ENCODE results near the gene AGT.

AGT gene

DNA sequence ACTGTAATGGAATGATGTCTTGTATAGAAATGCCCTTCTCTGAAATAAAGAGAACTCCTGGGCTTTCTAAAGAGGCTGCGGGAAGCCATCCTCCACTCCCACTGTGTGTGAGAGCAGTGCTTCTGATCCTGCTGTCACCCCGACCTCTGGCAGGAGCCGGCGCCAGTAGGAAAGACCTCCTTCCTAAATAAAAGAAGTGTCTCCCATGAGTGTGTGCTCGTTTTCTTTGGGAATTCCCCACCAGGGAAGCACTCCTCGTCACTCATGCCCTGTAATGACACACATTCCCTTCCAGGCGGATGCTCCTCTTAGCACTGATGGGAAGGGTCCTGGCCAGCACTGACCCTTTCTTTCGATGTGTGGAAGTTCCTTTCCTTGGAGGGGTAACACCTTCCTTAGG, 20.1 kb downstream of the AGT start:
- TF ChIP-seq, protein P1, sequence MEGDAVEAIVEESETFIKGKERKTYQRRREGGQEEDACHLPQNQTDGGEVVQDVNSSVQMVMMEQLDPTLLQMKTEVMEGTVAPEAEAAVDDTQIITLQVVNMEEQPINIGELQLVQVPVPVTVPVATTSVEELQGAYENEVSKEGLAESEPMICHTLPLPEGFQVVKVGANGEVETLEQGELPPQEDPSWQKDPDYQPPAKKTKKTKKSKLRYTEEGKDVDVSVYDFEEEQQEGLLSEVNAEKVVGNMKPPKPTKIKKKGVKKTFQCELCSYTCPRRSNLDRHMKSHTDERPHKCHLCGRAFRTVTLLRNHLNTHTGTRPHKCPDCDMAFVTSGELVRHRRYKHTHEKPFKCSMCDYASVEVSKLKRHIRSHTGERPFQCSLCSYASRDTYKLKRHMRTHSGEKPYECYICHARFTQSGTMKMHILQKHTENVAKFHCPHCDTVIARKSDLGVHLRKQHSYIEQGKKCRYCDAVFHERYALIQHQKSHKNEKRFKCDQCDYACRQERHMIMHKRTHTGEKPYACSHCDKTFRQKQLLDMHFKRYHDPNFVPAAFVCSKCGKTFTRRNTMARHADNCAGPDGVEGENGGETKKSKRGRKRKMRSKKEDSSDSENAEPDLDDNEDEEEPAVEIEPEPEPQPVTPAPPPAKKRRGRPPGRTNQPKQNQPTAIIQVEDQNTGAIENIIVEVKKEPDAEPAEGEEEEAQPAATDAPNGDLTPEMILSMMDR (IDR thresholded peaks at IDR 0.05; ENCODE audit: low read depth, low read length), result no peak
- no peak for DNase-seq (ENCODE audit: low read depth in 2 of 2)
- no peak overlapping the region for H3K4me3 ChIP-seq (replicated peaks in 1 of 2; ENCODE audit: low read depth in 2 of 2, low read length in 2 of 2)

DNA sequence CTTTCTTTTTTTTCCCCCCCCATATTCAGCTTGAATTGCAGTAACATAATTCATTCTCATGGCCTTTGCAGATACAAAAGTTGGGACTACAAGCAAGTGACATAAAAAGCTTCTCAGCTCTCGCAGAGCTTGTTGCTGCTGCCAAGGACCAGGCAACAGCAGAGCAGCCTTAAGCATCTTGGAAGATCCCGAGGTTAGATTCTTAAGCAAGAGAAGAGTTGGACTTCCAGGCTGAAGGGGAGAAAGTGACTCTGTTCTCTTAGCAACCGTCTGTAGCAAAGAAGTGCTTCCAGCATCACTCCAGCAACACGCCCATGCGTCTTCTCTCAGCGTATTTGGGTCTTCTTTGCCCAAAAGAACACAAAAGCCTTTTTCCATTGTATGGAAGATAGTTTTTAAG, 20.7 kb downstream of the AGT start:
- TF ChIP-seq, protein P1 (IDR thresholded peaks at IDR 0.05; ENCODE audit: low read depth, low read length), result no peak
- no peak for DNase-seq (ENCODE audit: low read depth in 2 of 2)
- no peak overlapping the region for H3K4me3 ChIP-seq (replicated peaks in 1 of 2; ENCODE audit: low read depth in 2 of 2, low read length in 2 of 2)

DNA sequence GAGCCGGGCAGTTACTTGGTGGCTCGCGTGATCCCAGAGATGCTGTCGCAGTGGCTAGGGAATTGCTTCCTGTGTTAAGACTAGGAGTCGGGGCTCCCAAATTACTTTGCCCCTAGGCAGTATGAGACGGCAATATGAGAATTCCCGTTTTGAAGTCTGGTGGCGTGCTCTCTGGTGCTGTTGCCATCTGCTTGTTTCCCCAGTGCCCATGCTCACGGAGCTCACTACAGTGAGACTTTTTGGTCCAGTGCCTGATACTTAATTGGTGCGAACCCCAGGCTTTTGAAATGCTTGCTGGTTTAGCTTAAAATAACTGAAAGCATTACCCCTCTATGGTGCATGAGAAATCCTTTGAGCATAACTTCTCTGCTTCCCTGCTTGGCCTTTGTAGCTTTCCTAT, 22.3 kb downstream of the AGT start:
- H3K4me3 ChIP-seq (replicated peaks in 1 of 2; ENCODE audit: low read depth in 2 of 2, low read length in 2 of 2), result no peak overlapping the region
- TF ChIP-seq, protein P1 (IDR thresholded peaks at IDR 0.05; ENCODE audit: low read depth, low read length), result no peak
- DNase-seq (ENCODE audit: low read depth in 2 of 2), result no peak

DNA sequence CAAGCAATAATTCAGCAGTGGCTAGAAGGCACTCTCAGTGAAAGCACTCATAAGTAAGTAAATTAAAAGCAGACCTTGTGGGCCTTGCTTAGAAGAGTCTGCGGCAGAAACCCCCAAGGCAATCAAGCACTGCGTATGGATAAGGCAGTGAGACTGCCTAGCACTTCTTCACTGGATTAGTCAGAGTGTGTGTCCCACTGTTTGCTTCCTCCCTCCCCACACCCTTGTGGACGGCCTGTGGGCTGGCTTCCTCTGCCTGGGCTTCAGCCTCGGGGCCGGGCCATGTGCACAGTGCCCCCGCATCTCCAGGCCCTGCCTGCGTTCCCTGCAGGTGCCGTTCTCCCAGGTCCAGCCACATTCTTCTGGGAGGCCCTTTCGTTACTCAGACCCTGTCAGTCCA, 23.8 kb downstream of the AGT start:
- DNase-seq (ENCODE audit: low read depth in 2 of 2), result no peak
- TF ChIP-seq, protein P1 (IDR thresholded peaks at IDR 0.05; ENCODE audit: low read depth, low read length), result no peak
- no peak overlapping the region for H3K4me3 ChIP-seq (replicated peaks in 1 of 2; ENCODE audit: low read depth in 2 of 2, low read length in 2 of 2)

DNA sequence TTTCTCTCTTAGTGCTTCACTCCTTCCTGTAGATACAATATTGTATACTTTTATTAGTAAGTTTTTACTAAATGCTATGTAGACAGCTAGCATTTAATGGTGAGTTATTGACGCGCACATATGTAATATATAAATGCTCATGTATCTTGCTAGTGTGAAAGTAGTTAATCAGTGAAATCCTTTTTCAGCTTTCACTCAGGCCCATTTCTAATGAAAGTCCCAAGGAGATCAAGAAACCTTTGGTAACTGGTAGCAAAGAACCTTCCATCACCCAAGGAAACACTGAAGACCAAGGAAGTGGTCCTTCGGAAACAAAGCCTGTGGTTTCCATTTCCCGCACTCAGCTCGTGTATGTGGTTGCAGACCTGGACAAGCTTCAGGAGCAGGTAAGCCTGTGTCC, 27.2 kb downstream of the AGT start:
- TF ChIP-seq, protein P1 (IDR thresholded peaks at IDR 0.05; ENCODE audit: low read depth, low read length), result no peak
- no peak overlapping the region for H3K4me3 ChIP-seq (replicated peaks in 1 of 2; ENCODE audit: low read depth in 2 of 2, low read length in 2 of 2)
- DNase-seq (ENCODE audit: low read depth in 2 of 2), result no peak

DNA sequence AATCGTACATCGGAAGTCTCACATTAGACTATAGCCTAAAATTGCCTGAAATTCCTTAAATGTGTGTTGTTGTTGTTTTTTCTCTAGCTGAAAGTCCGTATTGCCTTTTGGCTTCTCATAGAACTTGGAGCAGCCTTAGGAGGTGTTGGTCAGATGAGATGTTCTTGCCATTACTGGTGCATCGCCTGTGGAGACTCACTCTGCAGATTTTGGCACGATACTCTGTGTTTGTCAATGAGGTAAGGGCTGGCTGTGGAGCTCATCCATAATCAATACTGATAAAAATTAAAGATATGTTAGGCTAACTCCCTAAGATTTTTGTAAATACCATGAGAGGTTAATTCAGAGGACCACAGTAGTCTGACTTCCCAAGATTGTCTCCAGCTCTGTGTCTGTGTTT, 28.9 kb downstream of the AGT start:
- no peak for DNase-seq (ENCODE audit: low read depth in 2 of 2)
- TF ChIP-seq, protein P1 (IDR thresholded peaks at IDR 0.05; ENCODE audit: low read depth, low read length), result no peak
- H3K4me3 ChIP-seq (replicated peaks in 1 of 2; ENCODE audit: low read depth in 2 of 2, low read length in 2 of 2), result no peak overlapping the region

DNA sequence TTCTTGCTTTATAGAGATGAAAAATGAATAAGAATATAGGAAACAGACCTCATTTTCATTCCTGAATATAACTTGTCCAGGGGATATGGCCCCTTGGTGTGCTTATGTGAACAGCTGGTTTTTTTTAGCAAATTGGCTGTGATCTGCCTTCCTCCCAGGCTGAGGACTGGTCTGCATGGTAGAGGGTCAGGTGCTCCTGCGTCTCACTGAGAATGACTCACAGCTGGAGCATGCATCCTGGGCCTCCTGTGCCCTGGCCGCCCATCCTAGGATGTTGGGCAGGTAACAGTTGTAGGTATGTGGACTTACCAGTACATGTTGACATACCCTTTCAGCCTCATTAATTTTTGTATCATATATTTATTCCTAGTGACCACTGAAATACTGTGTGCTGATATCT, 29.8 kb downstream of the AGT start:
- TF ChIP-seq, protein P1 (IDR thresholded peaks at IDR 0.05; ENCODE audit: low read depth, low read length), result no peak
- no peak overlapping the region for H3K4me3 ChIP-seq (replicated peaks in 1 of 2; ENCODE audit: low read depth in 2 of 2, low read length in 2 of 2)
- DNase-seq (ENCODE audit: low read depth in 2 of 2), result no peak
